Mesenchymal stem cell (in vitro differentiated cells and primary cell): Measurements from ENCODE around the gene SLTM. TPM values are rescaled to one million over a fixed set of nuclear protein-coding genes. Genes with fewer than 3 reads are reported as not detected.
A peak's percentile ranks its signal among the peaks of the same experiment; 100 is the strongest.

ENCODE experiments used
- DNase-seq: peaks from one replicate; pipeline ENCODE4 v3.0.0-alpha.2; 2013
- H2AFZ ChIP-seq: one replicate; pipeline ENCODE4 v1.6.1; 2013; ENCODE audit warnings: low read depth, mild to moderate bottlenecking, control low read depth, inconsistent platforms, low read length, moderate library complexity
- H2AK5ac ChIP-seq: 2 replicates; pipeline ENCODE4 v1.6.1; 2013; ENCODE audit warnings: low read length, moderate library complexity, mild to moderate bottlenecking, inconsistent platforms; ENCODE audit not compliant: severe bottlenecking
- H2BK120ac ChIP-seq: one replicate; pipeline ENCODE4 v1.6.1; 2013; ENCODE audit warnings: low read depth, mild to moderate bottlenecking, inconsistent platforms, low read length, moderate library complexity
- H2BK12ac ChIP-seq, 2 experiments: one replicate each; pipeline ENCODE4 v1.6.1; 2013; ENCODE audit warnings: inconsistent platforms in 2 of 2, low read length in 2 of 2, mild to moderate bottlenecking in 2 of 2, moderate library complexity in 2 of 2, control low read depth in 1 of 2
- H2BK15ac ChIP-seq: one replicate; pipeline ENCODE4 v1.6.1; 2013; ENCODE audit warnings: mild to moderate bottlenecking, low read depth, inconsistent platforms; ENCODE audit not compliant: poor library complexity, severe bottlenecking
- H2BK5ac ChIP-seq: 2 replicates; pipeline ENCODE4 v1.6.1; 2013; ENCODE audit warnings: low read depth, mild to moderate bottlenecking, low read length, control low read depth, inconsistent platforms; ENCODE audit not compliant: poor library complexity, severe bottlenecking
- H3K14ac ChIP-seq, 2 experiments: one replicate each; pipeline ENCODE4 v1.6.1; 2013; ENCODE audit warnings: inconsistent platforms in 2 of 2, low read length in 2 of 2, control low read depth in 1 of 2, mild to moderate bottlenecking in 1 of 2, moderate library complexity in 1 of 2
- H3K18ac ChIP-seq, 2 experiments: one replicate each; pipeline ENCODE4 v1.6.1; 2013; ENCODE audit warnings: inconsistent platforms in 2 of 2, low read length in 2 of 2, control low read depth in 1 of 2, low read depth in 1 of 2, mild to moderate bottlenecking in 1 of 2
- H3K23ac ChIP-seq, 2 experiments: one replicate each; pipeline ENCODE4 v1.6.1; 2013; ENCODE audit warnings: inconsistent platforms in 2 of 2, low read length in 2 of 2, mild to moderate bottlenecking in 2 of 2, moderate library complexity in 2 of 2, control low read depth in 1 of 2
- H3K27ac ChIP-seq: 2 replicates; pipeline ENCODE4 v1.5.1; 2013; ENCODE audit warnings: mild to moderate bottlenecking, moderate library complexity, low read length, control low read depth, inconsistent platforms; ENCODE audit not compliant: poor library complexity, severe bottlenecking
- H3K27me3 ChIP-seq, 2 experiments: 2 replicates each; pipeline versions ENCODE4 v1.6.1 to v1.7.0; 2013; ENCODE audit warnings: low read length in 2 of 2, mild to moderate bottlenecking in 2 of 2, moderate library complexity in 2 of 2, control low read depth in 1 of 2, inconsistent platforms in 1 of 2; ENCODE audit not compliant: control insufficient read depth in 1 of 2, insufficient read depth in 1 of 2
- H3K36me3 ChIP-seq, 2 experiments: 2 replicates each; pipeline versions ENCODE4 v1.6.1 to v1.7.0; 2013; ENCODE audit warnings: low read length in 2 of 2, control low read depth in 1 of 2, inconsistent platforms in 1 of 2, low read depth in 1 of 2, mild to moderate bottlenecking in 1 of 2; ENCODE audit not compliant: insufficient read depth in 2 of 2, control insufficient read depth in 1 of 2
- H3K4ac ChIP-seq, 2 experiments: one replicate each; pipeline ENCODE4 v1.6.1; 2013; ENCODE audit warnings: inconsistent platforms in 2 of 2, low read length in 2 of 2, mild to moderate bottlenecking in 2 of 2, moderate library complexity in 2 of 2, control low read depth in 1 of 2, low read depth in 1 of 2
- H3K4me1 ChIP-seq: 2 replicates; pipeline ENCODE4 v1.6.1; 2013; ENCODE audit warnings: low read depth, low read length, control low read depth; ENCODE audit not compliant: control insufficient read depth, insufficient read depth
- H3K4me2 ChIP-seq: 2 replicates; pipeline ENCODE4 v1.6.1; 2013; ENCODE audit warnings: low read length, mild to moderate bottlenecking, inconsistent platforms; ENCODE audit not compliant: poor library complexity, severe bottlenecking
- H3K4me3 ChIP-seq, 2 experiments: 2 replicates each; pipeline versions ENCODE4 v1.5.1 to v1.7.0; 2013; ENCODE audit warnings: low read length in 2 of 2, mild to moderate bottlenecking in 2 of 2, control low read depth in 1 of 2, low read depth in 1 of 2; ENCODE audit not compliant: insufficient read depth in 1 of 2
- H3K79me1 ChIP-seq: replicated peaks from 2 replicates; pipeline ENCODE4 v1.6.1; 2013; ENCODE audit warnings: mild to moderate bottlenecking, control low read depth, low read length, inconsistent platforms; ENCODE audit not compliant: poor library complexity, severe bottlenecking
- H3K9ac ChIP-seq: 2 replicates; pipeline ENCODE4 v1.7.0; 2013; ENCODE audit warnings: mild to moderate bottlenecking, low read length, moderate library complexity
- H3K9me3 ChIP-seq: 2 replicates; pipeline ENCODE4 v1.7.0; 2013; ENCODE audit warnings: mild to moderate bottlenecking, low read length; ENCODE audit not compliant: control insufficient read depth
- H4K8ac ChIP-seq: one replicate; pipeline ENCODE4 v1.6.1; 2013; ENCODE audit warnings: inconsistent platforms, mild to moderate bottlenecking, low read length, moderate library complexity
- H4K91ac ChIP-seq: one replicate; pipeline ENCODE4 v1.6.1; 2013; ENCODE audit warnings: mild to moderate bottlenecking, low read length, inconsistent platforms
- WGBS: methylation state at CpG from one replicate; pipeline ENCODE4 v1.1.7; 2013; ENCODE audit warnings: mixed read lengths; 5-methylcytosine and 5-hydroxymethylcytosine counted together
- polyA plus RNA-seq, 2 experiments: library from polyadenylated mRNA; stranded (reverse); fragments of 200-250 nt; gene quantifications; one replicate each; pipeline ENCODE4 v1.2.3, GENCODE V29; 2013

The SLTM gene
- 45.7 TPM for polyA plus RNA-seq (2013, experiment 1 of 2)
- 43.3 TPM for polyA plus RNA-seq (2013, experiment 2 of 2)

GRCh38 chr15:58933281-58934113 is at the start of gene SLTM:
TSS of gene SLTM (minus strand) at chr15:58933679. CDS start at chr15:58933565, 114 bp downstream.
- Histone ChIP-seq H2BK120ac (peak within 1 kb of the TSS; percentile 100), H2BK12ac (peak within 1 kb of the TSS; percentile 24 to 93), H3K79me1 (peaks cover 1% of the 10 kb centered on the region), H2AK5ac (peak within 1 kb of the TSS; percentile 1), H3K27ac (peak within 1 kb of the TSS; percentile 98), H3K9me3 (no peaks in the 10 kb centered on the region), H4K8ac (peak within 1 kb of the TSS; percentile 89), H2BK15ac (peak within 1 kb of the TSS; percentile 89), H3K4ac (peak within 1 kb of the TSS; percentile 86 to 97), H3K4me3 (peak within 1 kb of the TSS; percentile 92 to 97), H3K23ac (peak within 1 kb of the TSS in 1 of 2 experiments; percentile 72), H3K27me3 (no peaks in the 10 kb centered on the region), H2BK5ac (peak within 1 kb of the TSS; percentile 96), H3K18ac (peak within 1 kb of the TSS; percentile 93 to 97), H3K9ac (peak within 1 kb of the TSS; percentile 99), H3K4me2 (peak within 1 kb of the TSS; percentile 69), H3K4me1 (peaks cover 4% of the 10 kb centered on the region), H2AFZ (peak within 1 kb of the TSS; percentile 76), H4K91ac (peak within 1 kb of the TSS; percentile 50), H3K14ac (peak within 1 kb of the TSS; percentile 93 to 97), H3K36me3 (peaks cover 4 to 11% of the 10 kb centered on the region in 2 experiments)
- WGBS, result under 1% methylated on average over 98 of the region's 101 CpGs
- peak; percentile 97 for DNase-seq

- Histone ChIP-seq H3K4me2 (no peak overlapping the region), H3K4me3 (no peak overlapping the region)
- WGBS, result 90% methylated on average over 2 of the region's 2 CpGs
Measured at GRCh38 chr15:58983261-58983660, 49.8 kb upstream of the SLTM start.

GRCh38 chr15:58981808-58982475 is 48.5 kb upstream of the SLTM start:
- peak overlapping the region; percentile 46 for H3K9ac ChIP-seq
- H2BK15ac ChIP-seq, result no peak overlapping the region
- H2AK5ac ChIP-seq, result no peak overlapping the region
- H3K14ac ChIP-seq, result no peak overlapping the region
- no peak overlapping the region for H3K23ac ChIP-seq
- no peaks in the 10 kb centered on the region for H3K9me3 ChIP-seq
- H3K4me2 ChIP-seq, result no peak overlapping the region
- no peak overlapping the region for H2BK120ac ChIP-seq
- peak; percentile 20 for DNase-seq
- no peak overlapping the region for H3K4ac ChIP-seq
- H2BK5ac ChIP-seq, result no peak overlapping the region
- H4K8ac ChIP-seq, result no peak overlapping the region
- H2BK12ac ChIP-seq, result no peak overlapping the region
- H3K27ac ChIP-seq, result no peak overlapping the region
- 89% methylated on average over 4 of the region's 6 CpGs for WGBS
- no peaks in the 10 kb centered on the region for H3K79me1 ChIP-seq
- H3K4me1 ChIP-seq, result no peaks in the 10 kb centered on the region
- no peaks in the 10 kb centered on the region for H3K27me3 ChIP-seq
- peak overlapping the region in 1 of 2 experiments; percentile 1 for H3K4me3 ChIP-seq
- H3K36me3 ChIP-seq, result no peaks in the 10 kb centered on the region
- no peak overlapping the region for H2AFZ ChIP-seq
- H4K91ac ChIP-seq, result no peak overlapping the region
- H3K18ac ChIP-seq, result no peak overlapping the region

More at GRCh38 chr15:58983261-58983660, 49.8 kb upstream of the SLTM start:
- no peaks in the 10 kb centered on the region for H3K9me3 ChIP-seq
- H2AFZ ChIP-seq, result no peak overlapping the region
- no peak overlapping the region for H3K14ac ChIP-seq
- H3K4me1 ChIP-seq, result no peaks in the 10 kb centered on the region
- no peak overlapping the region for H2BK15ac ChIP-seq
- H3K36me3 ChIP-seq, result no peaks in the 10 kb centered on the region
- no peak overlapping the region for H2BK12ac ChIP-seq
- H3K79me1 ChIP-seq, result no peaks in the 10 kb centered on the region
- no peak overlapping the region for H4K8ac ChIP-seq
- H3K23ac ChIP-seq, result no peak overlapping the region
- no peak overlapping the region for H2AK5ac ChIP-seq
- no peak overlapping the region for H4K91ac ChIP-seq
- no peak overlapping the region for H2BK120ac ChIP-seq
- no peak overlapping the region for H3K9ac ChIP-seq
- H3K27ac ChIP-seq, result no peak overlapping the region
- DNase-seq, result no peak
- no peak overlapping the region for H2BK5ac ChIP-seq
- no peak overlapping the region for H3K4ac ChIP-seq
- H3K27me3 ChIP-seq, result no peaks in the 10 kb centered on the region
- H3K18ac ChIP-seq, result no peak overlapping the region

GRCh38 chr15:58980351-58980939 is 47.0 kb upstream of the SLTM start:
- WGBS, result 0% methylated on average over 2 of the region's 5 CpGs
- Histone ChIP-seq H3K4me3 (no peak overlapping the region), H2BK15ac (no peak overlapping the region)

More at GRCh38 chr15:58980351-58980939, 47.0 kb upstream of the SLTM start:
- no peak overlapping the region for H3K14ac ChIP-seq
- no peaks in the 10 kb centered on the region for H3K36me3 ChIP-seq
- no peak overlapping the region for H2BK120ac ChIP-seq
- H3K27ac ChIP-seq, result no peak overlapping the region
- H3K18ac ChIP-seq, result no peak overlapping the region
- no peaks in the 10 kb centered on the region for H3K79me1 ChIP-seq
- H3K9ac ChIP-seq, result no peak overlapping the region
- H3K23ac ChIP-seq, result no peak overlapping the region
- peak; percentile 53 for DNase-seq
- no peak overlapping the region for H4K91ac ChIP-seq
- H3K27me3 ChIP-seq, result no peaks in the 10 kb centered on the region
- no peak overlapping the region for H3K4me2 ChIP-seq
- H4K8ac ChIP-seq, result no peak overlapping the region
- H2AFZ ChIP-seq, result no peak overlapping the region
- no peak overlapping the region for H2BK5ac ChIP-seq
- no peaks in the 10 kb centered on the region for H3K4me1 ChIP-seq
- no peak overlapping the region for H3K4ac ChIP-seq
- H2AK5ac ChIP-seq, result no peak overlapping the region
- H3K9me3 ChIP-seq, result no peaks in the 10 kb centered on the region
- H2BK12ac ChIP-seq, result no peak overlapping the region
